GM12878 (cell line): Measurements from ENCODE around the gene BORCS5. TPM values are rescaled to one million over a fixed set of nuclear protein-coding genes. Genes with fewer than 3 reads are reported as not detected.
A peak's percentile ranks its signal among the peaks of the same experiment; 100 is the strongest.
"Not testable (repeated sequence)": the region's sequence is repeated elsewhere in the genome, so short reads cannot be mapped to it uniquely, and the experiment has no call there.

Experiments
- ATAC-seq: fragments of 200-7000 bp; cut with Tn5 transposase; 3 replicates; pipeline ENCODE4 v1.9.1; 2020; ENCODE audit warnings: mild to moderate bottlenecking, moderate library complexity
- BruUV-seq: library from RNA; stranded (reverse); fragments of 400-500 nt; replicated peaks from 2 replicates; lab custom pipeline; 2021; lab: Mats Ljungman, UMichigan
- CTCF ChIA-PET: fragments of 300-600 bp; sonication (Branson Sonifier 250); formaldehyde crosslinking; extraction: SDS; loops from one replicate; lab custom pipeline; 2021; ENCODE audit warnings: inconsistent platforms; lab: Yijun Ruan, JAX
- POLR2A ChIA-PET: fragments of 350-600 bp; formaldehyde crosslinking; extraction: SDS; loops from one replicate; lab custom pipeline; 2021; ENCODE audit warnings: inconsistent platforms; lab: Charles Lee
- RAD21 ChIA-PET: fragments of 300-600 bp; sonication (Branson Sonifier 250); formaldehyde crosslinking; loops from one replicate; lab custom pipeline; 2023; ENCODE audit warnings: antibody characterized with exemption; ENCODE audit not compliant: unreplicated experiment; lab: Charles Lee
- SMC1A ChIA-PET: fragments of 300-600 bp; sonication (Branson Sonifier 250); formaldehyde crosslinking; loops from one replicate; lab custom pipeline; 2023; ENCODE audit not compliant: unreplicated experiment, uncharacterized antibody; lab: Charles Lee
- DNase-seq: peaks from one replicate; pipeline ENCODE4 v3.0.0-alpha.2; 2011; ENCODE audit warnings: low read depth, low spot score
- FAIRE-seq: peaks from 3 replicates; lab custom pipeline; 2011; peaks lifted over from hg19 to GRCh38; lab: Jason Lieb, UNC
- H2AFZ ChIP-seq: 2 replicates; pipeline ENCODE4 v1.6.0; 2011; ENCODE audit warnings: low read depth, low read length, control low read depth; ENCODE audit not compliant: control insufficient read depth
- H3K27ac ChIP-seq: 2 replicates; pipeline ENCODE4 v1.5.1; 2011; ENCODE audit warnings: control low read depth; ENCODE audit not compliant: control insufficient read depth, insufficient read depth
- H3K27me3 ChIP-seq, 2 experiments: replicated peaks in 1 of 2; 2 replicates each; pipeline versions ENCODE4 v1.6.0 to v1.6.1; 2011; ENCODE audit warnings: low read length in 1 of 2; ENCODE audit not compliant: control insufficient read depth in 2 of 2, insufficient read depth in 2 of 2
- H3K36me3 ChIP-seq, 2 experiments: 2 replicates each; pipeline ENCODE4 v1.5.1; 2011; ENCODE audit warnings: low read length in 1 of 2; ENCODE audit not compliant: control insufficient read depth in 2 of 2, insufficient read depth in 2 of 2
- H3K4me1 ChIP-seq: 2 replicates; pipeline ENCODE4 v1.6.1; 2011; ENCODE audit warnings: mild to moderate bottlenecking, low read length, moderate library complexity, mixed read lengths; ENCODE audit not compliant: control insufficient read depth, insufficient read depth
- H3K4me2 ChIP-seq: 2 replicates; pipeline ENCODE4 v1.6.0; 2011; ENCODE audit warnings: control low read depth; ENCODE audit not compliant: control insufficient read depth, insufficient read depth
- H3K4me3 ChIP-seq: fragments of 200-600 bp; sonication (generic); 2 replicates; pipeline ENCODE4 v1.5.1; 2016
- H3K79me2 ChIP-seq: 2 replicates; pipeline ENCODE4 v1.6.0; 2011; ENCODE audit warnings: low read length; ENCODE audit not compliant: control insufficient read depth, insufficient read depth
- H3K9ac ChIP-seq: 2 replicates; pipeline ENCODE4 v1.8.0; 2011; ENCODE audit warnings: low read length, control low read depth, mixed read lengths; ENCODE audit not compliant: control insufficient read depth, insufficient read depth
- H3K9me3 ChIP-seq: replicated peaks from 3 replicates; pipeline ENCODE4 v1.5.1; 2011; ENCODE audit warnings: mild to moderate bottlenecking, low read length; ENCODE audit not compliant: control insufficient read depth, insufficient read depth
- H4K20me1 ChIP-seq: 2 replicates; pipeline ENCODE4 v1.6.0; 2011; ENCODE audit not compliant: control insufficient read depth, insufficient read depth
- EP300 ChIP-seq, 2 experiments: fragments of 150-350 bp in 1 of 2; IDR thresholded peaks; 2 replicates each; pipeline ENCODE4 v1.6.1; 2011 to 2012; ENCODE audit warnings: low read depth in 2 of 2, low read length in 2 of 2, borderline replicate concordance in 1 of 2, improper control_type of control experiment in 1 of 2, inconsistent platforms in 1 of 2; ENCODE audit not compliant: control insufficient read depth in 1 of 2
- HDGF ChIP-seq: fragments of 450-650 bp; IDR thresholded peaks from 2 replicates; pipeline ENCODE4 v1.6.1; 2016; ENCODE audit warnings: antibody characterized with exemption
- NR2F1 ChIP-seq: fragments of 450-650 bp; conservative IDR thresholded peaks from 2 replicates; pipeline ENCODE4 v1.6.1; 2017; ENCODE audit warnings: mild to moderate bottlenecking
- TCF3 ChIP-seq: IDR thresholded peaks from 2 replicates; pipeline ENCODE4 v1.6.1; 2012; ENCODE audit warnings: low read depth, mild to moderate bottlenecking, low read length, borderline replicate concordance; ENCODE audit not compliant: insufficient read depth
- WGBS: methylation state at CpG from one replicate; pipeline ENCODE4 v1.1.6; 2016; ENCODE audit warnings: low lambda C conversion rate; ENCODE audit not compliant: insufficient replicate concordance, insufficient coverage; ENCODE audit errors: missing lambda C conversion rate; 5-methylcytosine and 5-hydroxymethylcytosine counted together
- in situ Hi-C: fragments of 300-500 bp; cut with MboI; formaldehyde crosslinking; loops from 9 replicates; pipeline ENCODE4 v1.14.3; 2018; ENCODE audit warnings: mixed read lengths
- intact Hi-C: fragments of 100-400 bp; cut with micrococcal nuclease; formaldehyde crosslinking; loops from one replicate; pipeline ENCODE4 v1.14.2; 2022; ENCODE audit not compliant: unreplicated experiment
- polyA plus RNA-seq, 11 experiments: library from polyadenylated mRNA; depleted of rRNA in 4 of 11; unstranded in 6 of 11; stranded (reverse) in 5 of 11; fragments of >200 nt; fragmentation: Nextera tagmentation in 4 of 11; fragmentation: Illumina TruSeq in 1 of 11; extraction: Ambion mirVana in 4 of 11; extraction: Trizol in 1 of 11; gene quantifications; 1 replicate in 1 of 11; 2 replicates in 10 of 11; pipeline versions ENCODE4 v1.2.1 to v1.2.3, GENCODE V29; 2011 to 2016; ENCODE audit warnings: inconsistent platforms in 2 of 11, missing spikeins in 2 of 11, low read depth in 1 of 11
- total RNA-seq, 4 experiments: library from RNA; depleted of rRNA in 3 of 4; stranded (reverse); fragments of >200 nt in 3 of 4; fragmentation: Illumina TruSeq in 1 of 4; extraction: Trizol in 1 of 4; gene quantifications; 2 replicates each; pipeline versions ENCODE4 v1.2.1 to v1.2.3, GENCODE V29; 2013 to 2021

Gene BORCS5
- total and polyA plus RNA-seq, 10 of the 15 experiments (the other 5 are each of a cell fraction or from before 2014, with no cell fraction given) = 1.4 to 39.7 (median 16.1) TPM

- ATAC-seq (no peak), DNase-seq (no peak), FAIRE-seq (no peak)
- SMC1A ChIA-PET = interaction anchor here (0.8 to 3.4 kb wide), 7 partner anchors 14 to 124 kb away, joined by 3 to 26 read pairs (median 5); no protein-coding TSS in a partner anchor
- Histone ChIP-seq H3K36me3 (peaks cover 0 to 14% of the 10 kb centered on the region in 2 experiments; a peak in 2 of 4 replicates), H3K4me2 (no peak overlapping the region), H2AFZ (no peak overlapping the region), H3K79me2 (peaks cover 30% of the 10 kb centered on the region), H3K4me1 (peaks cover 25% of the 10 kb centered on the region), H3K9me3 (no peaks in the 10 kb centered on the region; the same call in 2 of the 3 replicates), H3K9ac (no peak overlapping the region), H4K20me1 (no peaks in the 10 kb centered on the region), H3K27me3 (no peaks in the 10 kb centered on the region), H3K27ac (no peak overlapping the region), H3K4me3 (no peak overlapping the region)
- CTCF ChIA-PET = interaction anchor here (0.8 to 1.1 kb wide), 3 partner anchors 14 to 124 kb away, joined by 3 to 4 read pairs (median 3); no protein-coding TSS in a partner anchor
- no TSS peak for BruUV-seq
- no peak for TF ChIP-seq TCF3
- no peak for TF ChIP-seq HDGF
- TF ChIP-seq EP300 (IDR thresholded peaks at IDR 0.05; ENCODE audit: borderline replicate concordance in 1 of 2, control insufficient read depth in 1 of 2, low read depth in 2 of 2, low read length in 2 of 2) = no peak
- in situ Hi-C loops = no loop called here
- WGBS = 68% methylated on average over 3 of the region's 3 CpGs
- POLR2A ChIA-PET = no interaction called here
- intact Hi-C loops = loop anchor here (5.0 kb wide), 1 partner anchor 119 kb away; no protein-coding TSS in a partner anchor
- RAD21 ChIA-PET = interaction anchor here (0.9 to 2.4 kb wide), 5 partner anchors 9 to 117 kb away, joined by 3 to 6 read pairs (median 6); no protein-coding TSS in a partner anchor
Measured at GRCh38 chr12:12501121-12501520, 144.2 kb downstream of the BORCS5 start.

DNA sequence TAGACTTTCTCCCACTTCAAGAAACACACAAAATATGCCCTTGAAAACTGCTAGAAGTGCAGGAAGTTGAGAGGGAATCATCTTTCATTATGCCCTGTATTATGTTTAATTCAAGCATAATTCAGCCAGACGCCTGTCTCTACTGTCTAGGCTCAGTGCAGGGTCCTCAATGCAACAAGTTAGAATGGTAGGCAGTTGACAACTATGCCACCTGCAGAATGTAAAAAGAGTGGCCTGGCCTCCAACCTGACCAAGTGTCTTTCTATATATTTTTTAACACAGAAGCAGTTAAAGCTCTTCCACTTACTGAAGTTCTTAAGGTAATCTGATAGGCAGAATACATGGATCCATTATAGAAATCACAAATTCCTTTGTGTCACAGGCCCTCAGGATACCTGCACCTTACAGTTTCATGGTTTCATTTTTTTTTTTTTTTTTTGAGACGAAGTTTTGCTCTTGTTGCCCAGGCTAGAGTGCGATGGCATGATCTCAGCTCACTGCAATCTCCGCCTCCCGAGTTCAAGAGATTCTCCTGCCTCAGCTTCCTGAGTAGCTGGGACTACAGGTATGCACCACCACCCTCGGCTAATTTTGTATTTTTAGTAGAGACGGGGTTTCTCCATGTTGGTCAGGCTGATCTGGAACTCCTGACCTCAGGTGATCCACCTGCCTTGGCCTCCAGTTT, 145.4 kb downstream of the BORCS5 start:
- BruUV-seq, DNase-seq, ATAC-seq, H2AFZ ChIP-seq, FAIRE-seq, H4K20me1 ChIP-seq, H3K9ac ChIP-seq, H3K9me3 ChIP-seq, H3K4me3 ChIP-seq, in situ Hi-C loops, H3K27me3 ChIP-seq: not testable (repeated sequence)
- 68% methylated on average over 4 of the region's 7 CpGs for WGBS
- Histone ChIP-seq H3K4me2 (0 out of 2 replicates have a peak overlapping the region, but pooled peaks have one; percentile 54), H3K4me1 (peaks cover 36% of the 10 kb centered on the region), H3K36me3 (peaks cover 0 to 13% of the 10 kb centered on the region in 2 experiments; a peak in 2 of 4 replicates), H3K79me2 (peaks cover 40% of the 10 kb centered on the region), H3K27ac (peak overlapping the region; percentile 78; the same call in 1 of the 2 replicates)
- TF ChIP-seq HDGF (peak; percentile 45; the same call in 1 of the 2 replicates), NR2F1 (peak; percentile 9; the same call in 1 of the 2 replicates)
- ChIA-PET SMC1A (interaction anchor here (0.7 to 5.6 kb wide), 9 partner anchors 11 to 125 kb away, joined by 3 to 34 read pairs (median 5); no protein-coding TSS in a partner anchor), POLR2A (interaction anchor here (0.6 to 6.0 kb wide), 7 partner anchors 16 to 709 kb away, joined by 3 to 51 read pairs (median 6); no protein-coding TSS in a partner anchor), CTCF (interaction anchor here (2.4 to 5.3 kb wide), 5 partner anchors 15 to 125 kb away, joined by 11 to 72 read pairs (median 29); no protein-coding TSS in a partner anchor), RAD21 (interaction anchor here (0.7 to 5.6 kb wide), 8 partner anchors 15 to 158 kb away, joined by 3 to 47 read pairs (median 6); no protein-coding TSS in a partner anchor)
- intact Hi-C loops = loop anchor here (5.0 kb wide), 1 partner anchor 120 kb away; no protein-coding TSS in a partner anchor
